HepG2 (cell line): ENCODE measurements around the gene GNG4. TPM values are rescaled to one million over a fixed set of nuclear protein-coding genes. Genes with fewer than 3 reads are reported as not detected.

Experiments used
- ATAC-seq: fragments of 200-7000 bp; cut with Tn5 transposase; 3 replicates; pipeline ENCODE4 v1.9.1; 2020; ENCODE audit warnings: mild to moderate bottlenecking, moderate library complexity
- BruUV-seq: library from RNA; stranded (reverse); fragments of 400-500 nt; replicated peaks from 2 replicates; lab custom pipeline; 2021; lab: Mats Ljungman, UMichigan
- CTCF ChIA-PET: fragments of 300-600 bp; formaldehyde crosslinking; extraction: SDS; loops from one replicate; lab custom pipeline; 2021; ENCODE audit warnings: low total read pairs, inconsistent platforms, low intra/inter-chr PET ratio; lab: Yijun Ruan, JAX
- POLR2A ChIA-PET: fragments of 350-600 bp; sonication (Branson Sonifier 250); formaldehyde crosslinking; loops from one replicate; lab custom pipeline; 2020; ENCODE audit warnings: antibody characterized with exemption, inconsistent platforms; lab: Yijun Ruan, JAX
- DNase-seq: peaks from one replicate; pipeline ENCODE4 v3.0.0-alpha.2; 2015; ENCODE audit warnings: low spot score
- FAIRE-seq: peaks from 3 replicates; lab custom pipeline; 2011; peaks lifted over from hg19 to GRCh38; lab: Jason Lieb, UNC
- H2AFZ ChIP-seq: one replicate; pipeline ENCODE4 v1.6.1; 2011; ENCODE audit warnings: low read length, inconsistent platforms
- H3K27ac ChIP-seq: fragments of 300-600 bp; 3 replicates; pipeline ENCODE4 v1.8.0; 2011; ENCODE audit warnings: mixed run types, mild to moderate bottlenecking, mixed read lengths, low read length, inconsistent platforms; ENCODE audit not compliant: insufficient read depth; ENCODE audit errors: extremely low read length
- H3K27me3 ChIP-seq, 2 experiments: fragments of 200-600 bp in 1 of 2; 2 replicates in 1 of 2; 3 replicates in 1 of 2; pipeline versions ENCODE4 v1.6.0 to v1.8.0; 2011; ENCODE audit warnings: low read length in 2 of 2, mild to moderate bottlenecking in 2 of 2, moderate library complexity in 2 of 2, inconsistent platforms in 1 of 2; ENCODE audit not compliant: insufficient read depth in 2 of 2, control insufficient read depth in 1 of 2
- H3K36me3 ChIP-seq, 2 experiments: fragments of 200-600 bp in 1 of 2; replicated peaks in 1 of 2; 2 replicates in 1 of 2; 3 replicates in 1 of 2; pipeline versions ENCODE4 v1.5.1 to v1.8.0; 2011; ENCODE audit warnings: low read length in 2 of 2, inconsistent platforms in 1 of 2; ENCODE audit not compliant: insufficient read depth in 2 of 2, control insufficient read depth in 1 of 2
- H3K4me1 ChIP-seq: 2 replicates; pipeline ENCODE4 v1.5.1; 2012; ENCODE audit warnings: low read length, inconsistent platforms; ENCODE audit not compliant: insufficient read depth
- H3K4me2 ChIP-seq: 2 replicates; pipeline ENCODE4 v1.6.0; 2011; ENCODE audit warnings: low read depth, low read length, inconsistent platforms
- H3K4me3 ChIP-seq, 3 experiments: fragments of 200-600 bp in 1 of 3; sonication (generic), shearing (Covaris generic) in 1 of 3; replicated peaks in 1 of 3; 2 replicates each; pipeline ENCODE4 v1.5.1; 2011 to 2016; ENCODE audit warnings: low read length in 3 of 3, inconsistent platforms in 2 of 3, low read depth in 2 of 3, mild to moderate bottlenecking in 2 of 3, control low read depth in 1 of 3, mixed read lengths in 1 of 3; ENCODE audit not compliant: insufficient read depth in 1 of 3
- H3K79me2 ChIP-seq: one replicate; pipeline ENCODE4 v1.6.1; 2011; ENCODE audit warnings: low read length, inconsistent platforms; ENCODE audit not compliant: insufficient read depth
- H3K9ac ChIP-seq: 2 replicates; pipeline ENCODE4 v1.6.0; 2011; ENCODE audit warnings: mild to moderate bottlenecking, low read depth, low read length, inconsistent platforms; ENCODE audit not compliant: insufficient read depth
- H3K9me3 ChIP-seq: 2 replicates; pipeline ENCODE4 v1.5.1; 2012; ENCODE audit warnings: mild to moderate bottlenecking, low read length
- H4K20me1 ChIP-seq: 2 replicates; pipeline ENCODE4 v1.6.0; 2011; ENCODE audit warnings: inconsistent platforms, mild to moderate bottlenecking, low read length, moderate library complexity; ENCODE audit not compliant: insufficient read depth
- ARHGAP35 ChIP-seq: sonication (generic); formaldehyde crosslinking; IDR thresholded peaks from 2 replicates; pipeline ENCODE4 v1.9.0; 2022; ENCODE audit warnings: mild to moderate bottlenecking, inconsistent platforms, moderate library complexity, missing genetic modification reagents, borderline replicate concordance
- HNF1A ChIP-seq, 2 experiments: sonication (generic) in 1 of 2; formaldehyde crosslinking in 1 of 2; IDR thresholded peaks; 2 replicates each; pipeline versions ENCODE4 v1.4.0 to v1.6.1; 2016 to 2020; ENCODE audit warnings: borderline replicate concordance in 1 of 2, low read depth in 1 of 2, mild to moderate bottlenecking in 1 of 2, missing genetic modification reagents in 1 of 2
- KAT8 ChIP-seq: IDR thresholded peaks from 2 replicates; pipeline ENCODE4 v1.6.1; 2016; ENCODE audit warnings: missing genetic modification reagents, missing compliant biosample characterization
- ONECUT2 ChIP-seq: sonication (generic); formaldehyde crosslinking; IDR thresholded peaks from 2 replicates; pipeline ENCODE4 v1.4.0; 2020; ENCODE audit warnings: missing genetic modification reagents
- RAD21 ChIP-seq: fragments of 450-650 bp; formaldehyde crosslinking; IDR thresholded peaks from 2 replicates; pipeline ENCODE4 v1.5.0; 2020; ENCODE audit warnings: mild to moderate bottlenecking
- STAG1 ChIP-seq: sonication (generic); formaldehyde crosslinking; IDR thresholded peaks from 2 replicates; pipeline ENCODE4 v1.4.0; 2020; ENCODE audit warnings: missing genetic modification reagents
- TFDP2 ChIP-seq: sonication (generic); formaldehyde crosslinking; IDR thresholded peaks from 2 replicates; pipeline ENCODE4 v1.4.0; 2020; ENCODE audit warnings: missing genetic modification reagents
- TMF1 ChIP-seq: sonication (generic); formaldehyde crosslinking; IDR thresholded peaks from 2 replicates; pipeline ENCODE4 v1.8.1; 2022; ENCODE audit warnings: low read depth, missing genetic modification reagents
- ZNF572 ChIP-seq: sonication (generic); formaldehyde crosslinking; IDR thresholded peaks from 2 replicates; pipeline ENCODE4 v1.5.1; 2020; ENCODE audit warnings: mild to moderate bottlenecking, missing genetic modification reagents
- ZNF616 ChIP-seq: sonication (generic); formaldehyde crosslinking; IDR thresholded peaks from 2 replicates; pipeline ENCODE4 v1.5.0; 2020; ENCODE audit warnings: low read depth, mild to moderate bottlenecking, missing genetic modification reagents
- ZNF687 ChIP-seq: sonication (generic); formaldehyde crosslinking; IDR thresholded peaks from 2 replicates; pipeline ENCODE4 v1.5.1; 2020; ENCODE audit warnings: mild to moderate bottlenecking, missing genetic modification reagents, moderate library complexity
- ZNF891 ChIP-seq: sonication (generic); formaldehyde crosslinking; IDR thresholded peaks from 2 replicates; pipeline ENCODE4 v1.5.0; 2020; ENCODE audit warnings: mild to moderate bottlenecking, missing genetic modification reagents
- WGBS: methylation state at CpG from one replicate; pipeline ENCODE4 v1.1.6; 2017; ENCODE audit warnings: low lambda C conversion rate; 5-methylcytosine and 5-hydroxymethylcytosine counted together
- in situ Hi-C: cut with HindIII; loops from 2 replicates; pipeline ENCODE4 v1.10.0; 2017; ENCODE audit warnings: low pct_unique_long_range_greater_than_20kb; ENCODE audit not compliant: extremely low pct_ligation_motif_present
- intact Hi-C: fragments of 100-400 bp; cut with micrococcal nuclease; formaldehyde crosslinking; loops from one replicate; pipeline ENCODE4 v1.10.0; 2022; ENCODE audit not compliant: unreplicated experiment
- polyA plus RNA-seq, 8 experiments: library from polyadenylated mRNA; depleted of rRNA in 3 of 8; stranded (reverse) in 7 of 8; unstranded in 1 of 8; fragments of >200 nt; fragmentation: Illumina TruSeq in 4 of 8; extraction: Trizol in 4 of 8; gene quantifications; 2 replicates each; pipeline versions ENCODE4 v1.2.1 to v1.2.3, GENCODE V29; 2011 to 2016; ENCODE audit warnings: low read depth in 4 of 8, missing spikeins in 1 of 8, mixed read lengths in 1 of 8; ENCODE audit not compliant: insufficient read depth in 1 of 8
- total RNA-seq, 5 experiments: library from RNA; depleted of rRNA; stranded (reverse); fragments of >200 nt; fragmentation: Illumina TruSeq; extraction: Trizol; gene quantifications; 2 replicates each; pipeline ENCODE4 v1.2.3, GENCODE V29; 2016; ENCODE audit warnings: low read depth in 1 of 5

GNG4 gene
- total and polyA plus RNA-seq, 2 of the 13 experiments (the other 11 are each of a cell fraction or from before 2014, with no cell fraction given): 27.1 to 69.5 TPM

- no peak for TF ChIP-seq TMF1
Observed at GRCh38 chr1:235617140-235617539, 32.4 kb downstream of the GNG4 start (continued).

DNA sequence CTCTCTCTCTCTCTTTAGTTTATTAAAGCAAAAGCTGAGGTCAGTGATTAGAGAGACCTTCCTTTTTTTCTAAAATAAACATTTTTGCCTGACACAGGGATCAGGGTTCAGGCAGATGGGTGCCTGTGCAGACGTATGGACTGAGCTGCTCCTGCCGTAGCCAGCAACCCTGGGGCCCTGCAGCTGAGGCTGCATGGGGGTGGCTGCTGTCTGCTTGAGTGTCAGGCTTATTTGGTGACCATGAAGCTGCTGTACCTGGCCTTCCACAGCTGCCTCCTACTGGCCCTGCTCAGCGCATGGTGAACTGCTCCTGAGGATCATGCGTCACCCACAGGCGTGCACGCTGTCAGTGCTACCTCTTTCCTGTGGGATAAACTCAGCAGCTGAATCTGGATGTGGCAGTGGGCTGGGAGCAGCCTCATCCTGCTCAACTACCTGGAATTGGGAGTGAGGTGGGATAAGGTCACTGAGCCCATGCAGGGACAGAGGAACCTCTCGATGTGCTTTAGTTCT, 35.1 kb downstream of the GNG4 start:
- no peaks in the 10 kb centered on the region for H3K9me3 ChIP-seq
- H2AFZ ChIP-seq: no peak overlapping the region
- ChIA-PET CTCF (no interaction called here), POLR2A (interaction anchor here (0.9 to 1.9 kb wide), 6 partner anchors 8 to 110 kb away, joined by 3 to 6 read pairs (median 5); partner anchors contain the start of gene B3GALNT2)
- ATAC-seq: peak; percentile 99
- peaks cover 2 to 12% of the 10 kb centered on the region in 2 experiments; a peak in 4 of 5 replicates for H3K36me3 ChIP-seq
- H3K4me1 ChIP-seq: peaks cover 32% of the 10 kb centered on the region
- intact Hi-C loops: loop anchor here (2.0 kb wide), 1 partner anchor 34 kb away; the partner anchor contains the start of gene GNG4
- in situ Hi-C loops: no loop called here
- peak overlapping the region in 1 of 3 experiments; percentile 32; a peak in 1 of 6 replicates for H3K4me3 ChIP-seq
- H3K4me2 ChIP-seq: peak overlapping the region; percentile 55
- peaks cover 8% of the 10 kb centered on the region; the same call in 1 of the 2 replicates for H4K20me1 ChIP-seq
- no peaks in the 10 kb centered on the region for H3K27me3 ChIP-seq
- no TSS peak for BruUV-seq
- WGBS: 0% methylated on average over 5 of the region's 7 CpGs
- peak; percentile 80 for DNase-seq
- H3K79me2 ChIP-seq: peaks cover 8% of the 10 kb centered on the region
- FAIRE-seq: peak; percentile 95
- H3K27ac ChIP-seq: peak overlapping the region; percentile 57
- 0 out of 2 replicates have a peak overlapping the region, but pooled peaks have one; percentile 8 for H3K9ac ChIP-seq
- TF ChIP-seq STAG1 (CRISPR knock-in tag): peak; percentile 51
- TF ChIP-seq RAD21: peak; percentile 76
- peak; percentile 69; the same call in 1 of the 2 replicates for TF ChIP-seq ZNF891 (CRISPR knock-in tag)
- no peak for TF ChIP-seq HNF1A (IDR thresholded peaks at IDR 0.05; ENCODE audit: low read depth)
- peak; percentile 39; the same call in 1 of the 2 replicates for TF ChIP-seq HNF1A (CRISPR knock-in tag; IDR thresholded peaks at IDR 0.05; ENCODE audit: borderline replicate concordance)
- no peak for TF ChIP-seq ONECUT2 (CRISPR knock-in tag)
- peak; percentile 95 for TF ChIP-seq ZNF687 (CRISPR knock-in tag)
- TF ChIP-seq ZNF572 (CRISPR knock-in tag): peak; percentile 48; the same call in 1 of the 2 replicates
- TF ChIP-seq ARHGAP35 (CRISPR knock-in tag): peak; percentile 52; the same call in 1 of the 2 replicates
- TF ChIP-seq KAT8 (CRISPR knock-in tag): 0 out of 2 replicates have a peak, but pooled peaks have one; percentile 42
- TF ChIP-seq ZNF616: no peak
- peak; percentile 22; the same call in 1 of the 2 replicates for TF ChIP-seq TFDP2 (CRISPR knock-in tag)
